KMS-11 (cell line): ENCODE results near the gene SLC29A3.

ENCODE experiments used
- H2AFZ ChIP-seq: fragments of 200-600 bp; sonication (generic); 2 replicates; pipeline ENCODE4 v1.6.1; 2016; ENCODE audit warnings: antibody characterized with exemption, mixed run types, low read depth
- H3K27ac ChIP-seq: fragments of 200-600 bp; sonication (generic); 2 replicates; pipeline ENCODE4 v1.6.1; 2016; ENCODE audit warnings: mild to moderate bottlenecking, mixed run types
- H3K27me3 ChIP-seq: fragments of 200-600 bp; sonication (generic); 2 replicates; pipeline ENCODE4 v1.6.1; 2017; ENCODE audit warnings: mild to moderate bottlenecking, low read depth, mixed run types, moderate library complexity; ENCODE audit not compliant: insufficient read depth
- H3K36me3 ChIP-seq: fragments of 200-600 bp; sonication (generic); 2 replicates; pipeline ENCODE4 v1.6.1; 2017; ENCODE audit warnings: mild to moderate bottlenecking, mixed run types; ENCODE audit not compliant: insufficient read depth
- H3K4me1 ChIP-seq: fragments of 200-600 bp; sonication (generic); 2 replicates; pipeline ENCODE4 v1.6.1; 2016; ENCODE audit warnings: mild to moderate bottlenecking, low read depth, mixed run types; ENCODE audit not compliant: poor library complexity, severe bottlenecking
- H3K4me2 ChIP-seq: fragments of 200-600 bp; sonication (generic); 2 replicates; pipeline ENCODE4 v1.7.0; 2016; ENCODE audit warnings: mild to moderate bottlenecking, mixed run types
- H3K4me3 ChIP-seq: fragments of 200-600 bp; sonication (generic); IDR thresholded peaks from 2 replicates; pipeline ENCODE4 v1.6.1; 2017; ENCODE audit warnings: low read depth, low read length, mixed read lengths; ENCODE audit not compliant: insufficient read depth
- H3K79me2 ChIP-seq: fragments of 200-600 bp; sonication (generic); 2 replicates; pipeline ENCODE4 v1.6.1; 2016; ENCODE audit warnings: low read depth, mixed run types; ENCODE audit not compliant: insufficient read depth
- H3K9ac ChIP-seq: fragments of 200-600 bp; sonication (generic); 2 replicates; pipeline ENCODE4 v1.6.1; 2016; ENCODE audit warnings: mild to moderate bottlenecking, mixed run types
- H4K20me1 ChIP-seq: fragments of 200-600 bp; sonication (generic); 2 replicates; pipeline ENCODE4 v1.6.1; 2016; ENCODE audit warnings: mild to moderate bottlenecking, mixed run types; ENCODE audit not compliant: insufficient read depth
- CTCF ChIP-seq: fragments of 200-600 bp; sonication (generic); conservative IDR thresholded peaks from 2 replicates; pipeline ENCODE4 v1.6.1; 2017; ENCODE audit warnings: low read depth, mild to moderate bottlenecking, antibody characterized with exemption, low read length, moderate library complexity, mixed read lengths

The SLC29A3 gene

GRCh38 chr10:71285986-71286385 is 33.1 kb upstream of the SLC29A3 start:
- H3K36me3 ChIP-seq, result no peaks in the 10 kb centered on the region

GRCh38 chr10:71286521-71287294 is 32.4 kb upstream of the SLC29A3 start:
- Histone ChIP-seq H3K27me3 (peaks cover 41% of the 10 kb centered on the region; the same call in 1 of the 2 replicates), H3K36me3 (no peaks in the 10 kb centered on the region), H3K4me3 (no peak overlapping the region), H3K4me2 (no peak overlapping the region), H3K9ac (no peak overlapping the region), H4K20me1 (no peaks in the 10 kb centered on the region), H3K4me1 (no peaks in the 10 kb centered on the region), H2AFZ (no peak overlapping the region), H3K79me2 (no peaks in the 10 kb centered on the region), H3K27ac (no peak overlapping the region)
- TF ChIP-seq CTCF, result no peak

More at GRCh38 chr10:71285986-71286385, 33.1 kb upstream of the SLC29A3 start:
- peaks cover 35% of the 10 kb centered on the region; the same call in 1 of the 2 replicates for H3K27me3 ChIP-seq
- H2AFZ ChIP-seq, result no peak overlapping the region
- no peaks in the 10 kb centered on the region for H3K4me1 ChIP-seq
- no peak for TF ChIP-seq CTCF
- no peak overlapping the region for H3K9ac ChIP-seq
- H3K79me2 ChIP-seq, result no peaks in the 10 kb centered on the region
- no peak overlapping the region for H3K4me2 ChIP-seq
- H3K4me3 ChIP-seq, result no peak overlapping the region
- no peaks in the 10 kb centered on the region for H4K20me1 ChIP-seq
- no peak overlapping the region for H3K27ac ChIP-seq

GRCh38 chr10:71287456-71287855 is 31.6 kb upstream of the SLC29A3 start:
- Histone ChIP-seq H3K27ac (no peak overlapping the region), H3K79me2 (no peaks in the 10 kb centered on the region), H2AFZ (no peak overlapping the region), H3K27me3 (peaks cover 46% of the 10 kb centered on the region; the same call in 1 of the 2 replicates), H3K36me3 (no peaks in the 10 kb centered on the region), H4K20me1 (no peaks in the 10 kb centered on the region), H3K4me2 (no peak overlapping the region), H3K4me3 (no peak overlapping the region), H3K4me1 (no peaks in the 10 kb centered on the region), H3K9ac (no peak overlapping the region)
- TF ChIP-seq CTCF, result no peak

- Histone ChIP-seq H3K27ac (no peak overlapping the region), H3K9ac (no peak overlapping the region), H3K4me3 (no peak overlapping the region), H3K36me3 (no peaks in the 10 kb centered on the region), H2AFZ (no peak overlapping the region), H3K27me3 (peaks cover 53% of the 10 kb centered on the region; the same call in 1 of the 2 replicates), H3K4me1 (no peaks in the 10 kb centered on the region), H4K20me1 (no peaks in the 10 kb centered on the region), H3K79me2 (no peaks in the 10 kb centered on the region), H3K4me2 (no peak overlapping the region)
- TF ChIP-seq CTCF, result no peak
These were observed 30.6 kb upstream of the SLC29A3 start for GRCh38 chr10:71288461-71288860.
